PC-3 (cell line): ENCODE results near the gene ALOX15B. TPM values are rescaled to one million over a fixed set of nuclear protein-coding genes. Genes with fewer than 3 reads are reported as not detected.

Experiments
- ATAC-seq: fragments of 200-7000 bp; cut with Tn5 transposase; 2 replicates; pipeline ENCODE4 v1.9.1; 2020; ENCODE audit warnings: mild to moderate bottlenecking, moderate library complexity
- BruUV-seq: library from RNA; stranded (reverse); fragments of 400-500 nt; replicated peaks from 2 replicates; lab custom pipeline; 2021; lab: Mats Ljungman, UMichigan
- CTCF ChIA-PET: fragments of 300-600 bp; sonication (Branson Sonifier 250); formaldehyde crosslinking; loops from one replicate; lab custom pipeline; 2022; ENCODE audit warnings: antibody characterized with exemption; lab: Charles Lee
- POLR2A ChIA-PET: fragments of 300-600 bp; sonication (Branson Sonifier 250); formaldehyde crosslinking; loops from one replicate; lab custom pipeline; 2022; ENCODE audit warnings: antibody characterized with exemption; ENCODE audit not compliant: unreplicated experiment; lab: Charles Lee
- DNase-seq: peaks from one replicate; pipeline ENCODE4 v3.0.0-alpha.2; 2015
- H2AFZ ChIP-seq: fragments of 300-600 bp; sonication (generic); 2 replicates; pipeline ENCODE4 v1.6.0; 2016; ENCODE audit warnings: antibody characterized with exemption, low read length
- H3F3A ChIP-seq: fragments of 300-600 bp; sonication (generic); one replicate; pipeline ENCODE4 v1.6.0; 2017; ENCODE audit warnings: antibody characterized with exemption, low read length, control low read depth, mild to moderate bottlenecking; ENCODE audit not compliant: unreplicated experiment
- H3K27ac ChIP-seq: fragments of 300-600 bp; sonication (generic); 2 replicates; pipeline ENCODE4 v1.5.1; 2016; ENCODE audit warnings: mild to moderate bottlenecking, low read length
- H3K27me3 ChIP-seq: fragments of 300-600 bp; sonication (generic); 2 replicates; pipeline ENCODE4 v1.6.1; 2016; ENCODE audit warnings: low read length, mixed read lengths
- H3K36me3 ChIP-seq: fragments of 300-600 bp; sonication (generic); 2 replicates; pipeline ENCODE4 v1.6.1; 2016; ENCODE audit warnings: low read depth, mixed run types, low read length, mixed read lengths
- H3K4me1 ChIP-seq: fragments of 300-600 bp; sonication (generic); 2 replicates; pipeline ENCODE4 v1.5.1; 2016; ENCODE audit warnings: low read length; ENCODE audit not compliant: insufficient read depth
- H3K4me2 ChIP-seq: fragments of 300-600 bp; sonication (generic); 2 replicates; pipeline ENCODE4 v1.6.0; 2016; ENCODE audit warnings: low read length
- H3K4me3 ChIP-seq: fragments of 300-600 bp; sonication (generic); 2 replicates; pipeline ENCODE4 v1.5.1; 2016; ENCODE audit warnings: mild to moderate bottlenecking, low read length, mixed read lengths
- H3K79me2 ChIP-seq: fragments of 300-600 bp; sonication (generic); 2 replicates; pipeline ENCODE4 v1.6.1; 2017; ENCODE audit warnings: low read length, mixed read lengths
- H3K9ac ChIP-seq: fragments of 300-600 bp; sonication (generic); 2 replicates; pipeline ENCODE4 v1.6.0; 2016; ENCODE audit warnings: mild to moderate bottlenecking, low read length
- H3K9me2 ChIP-seq: fragments of 300-600 bp; sonication (generic); replicated peaks from 2 replicates; pipeline ENCODE4 v1.6.1; 2016; ENCODE audit warnings: mixed run types, low read length, mixed read lengths
- H3K9me3 ChIP-seq: fragments of 300-600 bp; sonication (generic); 2 replicates; pipeline ENCODE4 v1.6.1; 2016; ENCODE audit warnings: low read length, mixed read lengths
- H4K20me1 ChIP-seq: fragments of 300-600 bp; sonication (generic); 2 replicates; pipeline ENCODE4 v1.6.1; 2016; ENCODE audit warnings: low read length, mixed read lengths
- EZH2 ChIP-seq: fragments of 300-600 bp; sonication (generic); IDR thresholded peaks from one replicate; pipeline ENCODE4 v1.6.1; 2017; ENCODE audit warnings: antibody characterized with exemption, mild to moderate bottlenecking, low read length; ENCODE audit not compliant: unreplicated experiment
- EZH2phosphoT487 ChIP-seq: fragments of 300-600 bp; sonication (generic); IDR thresholded peaks from 2 replicates; pipeline ENCODE4 v1.6.1; 2018; ENCODE audit warnings: mild to moderate bottlenecking, antibody characterized with exemption, low read length, borderline replicate concordance
- intact Hi-C: fragments of 100-400 bp; cut with micrococcal nuclease; formaldehyde crosslinking; loops from 2 replicates; pipeline ENCODE4 v1.9.0; 2023
- total RNA-seq: library from RNA; depleted of rRNA; stranded (reverse); fragments of >200 nt; gene quantifications from 2 replicates; pipeline ENCODE4 v1.2.3, GENCODE V29; 2014
- TF ChIP-seq, protein P1 (sequence below): fragments of 300-600 bp; sonication (generic); conservative IDR thresholded peaks from 2 replicates; pipeline ENCODE4 v1.5.1; 2017; ENCODE audit warnings: antibody characterized with exemption, low read depth, mild to moderate bottlenecking, low read length

Gene ALOX15B
- total RNA-seq, 1 experiment from 2014 or later, result not detected

GRCh38 chr17:8044819-8045810 is 6.3 kb downstream of the ALOX15B start:
- Histone ChIP-seq H3K9me2 (no peaks in the 10 kb centered on the region), H3K4me2 (no peak overlapping the region), H3K36me3 (no peaks in the 10 kb centered on the region), H3K27me3 (no peaks in the 10 kb centered on the region), H3K9ac (no peak overlapping the region), H3K79me2 (no peaks in the 10 kb centered on the region), H4K20me1 (no peaks in the 10 kb centered on the region), H3K9me3 (no peaks in the 10 kb centered on the region), H3F3A (no peaks in the 10 kb centered on the region), H2AFZ (no peak overlapping the region), H3K27ac (no peak overlapping the region), H3K4me3 (no peak overlapping the region), H3K4me1 (0 out of 2 replicates have a peak, but pooled peaks cover 5% of the 10 kb centered on the region)
- ChIA-PET CTCF (no interaction called here), POLR2A (no interaction called here)
- no peak for DNase-seq
- ATAC-seq, result no peak
- no peak for TF ChIP-seq EZH2phosphoT487
- TF ChIP-seq, protein P1, sequence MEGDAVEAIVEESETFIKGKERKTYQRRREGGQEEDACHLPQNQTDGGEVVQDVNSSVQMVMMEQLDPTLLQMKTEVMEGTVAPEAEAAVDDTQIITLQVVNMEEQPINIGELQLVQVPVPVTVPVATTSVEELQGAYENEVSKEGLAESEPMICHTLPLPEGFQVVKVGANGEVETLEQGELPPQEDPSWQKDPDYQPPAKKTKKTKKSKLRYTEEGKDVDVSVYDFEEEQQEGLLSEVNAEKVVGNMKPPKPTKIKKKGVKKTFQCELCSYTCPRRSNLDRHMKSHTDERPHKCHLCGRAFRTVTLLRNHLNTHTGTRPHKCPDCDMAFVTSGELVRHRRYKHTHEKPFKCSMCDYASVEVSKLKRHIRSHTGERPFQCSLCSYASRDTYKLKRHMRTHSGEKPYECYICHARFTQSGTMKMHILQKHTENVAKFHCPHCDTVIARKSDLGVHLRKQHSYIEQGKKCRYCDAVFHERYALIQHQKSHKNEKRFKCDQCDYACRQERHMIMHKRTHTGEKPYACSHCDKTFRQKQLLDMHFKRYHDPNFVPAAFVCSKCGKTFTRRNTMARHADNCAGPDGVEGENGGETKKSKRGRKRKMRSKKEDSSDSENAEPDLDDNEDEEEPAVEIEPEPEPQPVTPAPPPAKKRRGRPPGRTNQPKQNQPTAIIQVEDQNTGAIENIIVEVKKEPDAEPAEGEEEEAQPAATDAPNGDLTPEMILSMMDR, result no peak
- no peak for TF ChIP-seq EZH2
- intact Hi-C loops, result no loop called here
- BruUV-seq, result no TSS peak

- no peaks in the 10 kb centered on the region for H3K36me3 ChIP-seq
- H3K4me2 ChIP-seq, result no peak overlapping the region
- H4K20me1 ChIP-seq, result no peaks in the 10 kb centered on the region
- ChIA-PET POLR2A (no interaction called here), CTCF (no interaction called here)
- H3K4me3 ChIP-seq, result no peak overlapping the region
- no peaks in the 10 kb centered on the region for H3F3A ChIP-seq
- H3K9me3 ChIP-seq, result no peaks in the 10 kb centered on the region
- no peak for DNase-seq
- no peak overlapping the region for H3K9ac ChIP-seq
- BruUV-seq, result no TSS peak
- H3K4me1 ChIP-seq, result no peaks in the 10 kb centered on the region
- no peaks in the 10 kb centered on the region for H3K27me3 ChIP-seq
- no peaks in the 10 kb centered on the region for H3K9me2 ChIP-seq
- intact Hi-C loops, result no loop called here
- H3K79me2 ChIP-seq, result no peaks in the 10 kb centered on the region
- TF ChIP-seq, protein P1, result no peak
- TF ChIP-seq EZH2 (no peak), EZH2phosphoT487 (no peak)
- no peak overlapping the region for H2AFZ ChIP-seq
- H3K27ac ChIP-seq, result no peak overlapping the region
- ATAC-seq, result no peak
Measured at GRCh38 chr17:8046306-8046928, 7.6 kb downstream of the ALOX15B start.
